Activated T-cell treated with anti-CD3 and anti-CD28 coated beads, Interleukin-2, amount 50 U/mL, for 24 hours (primary cell): ENCODE measurements around the gene THTPA.

Experiments
- DNase-seq: peaks from one replicate; pipeline ENCODE4 v3.0.0-alpha.2; 2020
- H3K27ac Mint-ChIP-seq: 2 replicates; pipeline ENCODE4 v1.8.0; 2020; ENCODE audit warnings: mild to moderate bottlenecking, mixed read lengths
- H3K27me3 Mint-ChIP-seq: 2 replicates; pipeline ENCODE4 v1.8.0; 2020; ENCODE audit warnings: mixed read lengths
- H3K36me3 Mint-ChIP-seq: 2 replicates; pipeline ENCODE4 v1.8.0; 2020; ENCODE audit warnings: low read depth, mixed read lengths
- H3K4me1 Mint-ChIP-seq: 2 replicates; pipeline ENCODE4 v1.8.0; 2020; ENCODE audit warnings: low read depth, mixed read lengths
- H3K4me3 Mint-ChIP-seq: 2 replicates; pipeline ENCODE4 v1.8.0; 2020; ENCODE audit warnings: mild to moderate bottlenecking, moderate library complexity, mixed read lengths
- H3K9me3 Mint-ChIP-seq: 2 replicates; pipeline ENCODE4 v1.8.0; 2020; ENCODE audit warnings: mixed read lengths

The THTPA gene

DNA sequence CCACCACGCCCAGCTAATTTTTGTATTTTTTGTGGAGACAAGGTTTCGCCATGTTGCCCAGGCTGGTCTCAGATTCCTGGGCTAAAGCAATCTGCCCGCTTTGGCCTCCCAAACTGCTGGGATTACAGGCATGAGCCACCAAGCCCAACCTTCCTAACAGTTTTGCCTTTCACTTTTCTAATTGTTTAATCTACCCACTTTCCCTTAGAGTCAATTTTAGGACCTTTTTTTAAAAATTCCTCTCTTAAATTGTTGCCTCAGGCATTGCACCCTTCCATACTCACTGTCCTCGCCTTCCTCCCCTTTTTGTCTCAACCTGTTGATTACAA lies 16.0 kb upstream of the THTPA start:
- H3K4me3 Mint-ChIP-seq = no peak overlapping the region

GRCh38 chr14:23542261-23542660 lies 13.8 kb upstream of the THTPA start:
- no peaks in the 10 kb centered on the region for H3K9me3 Mint-ChIP-seq

More for the DNA sequence above, 16.0 kb upstream of the THTPA start:
- Mint-ChIP-seq H3K36me3 (no peaks in the 10 kb centered on the region), H3K9me3 (no peaks in the 10 kb centered on the region), H3K4me1 (peaks cover 5% of the 10 kb centered on the region), H3K27ac (no peak overlapping the region), H3K27me3 (peaks cover 2% of the 10 kb centered on the region)
- DNase-seq = no peak

DNA sequence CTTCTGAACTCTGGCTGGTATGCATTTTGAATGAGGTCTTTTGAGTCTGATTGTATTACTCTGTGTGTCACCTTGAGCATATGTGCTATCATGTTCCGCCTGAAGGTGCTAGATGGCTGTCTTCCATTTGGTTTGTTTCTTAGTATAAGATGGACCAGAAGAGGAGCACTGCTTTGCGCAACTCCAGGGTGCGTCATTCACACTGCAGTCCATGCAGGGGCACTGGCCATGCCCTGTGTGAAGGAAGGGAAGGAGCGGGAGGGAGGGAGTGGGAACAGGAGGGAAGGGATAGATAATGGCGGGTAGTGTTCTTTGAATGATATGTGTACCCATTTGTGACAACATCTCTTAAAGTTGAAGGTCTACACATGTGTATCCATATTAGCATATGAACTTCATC lies 12.7 kb upstream of the THTPA start:
- no peaks in the 10 kb centered on the region for H3K36me3 Mint-ChIP-seq
- DNase-seq = no peak
- no peaks in the 10 kb centered on the region for H3K9me3 Mint-ChIP-seq
- H3K27ac Mint-ChIP-seq = no peak overlapping the region
- H3K4me3 Mint-ChIP-seq = no peak overlapping the region
- H3K4me1 Mint-ChIP-seq = peaks cover 5% of the 10 kb centered on the region
- H3K27me3 Mint-ChIP-seq = peaks cover 2% of the 10 kb centered on the region

More at GRCh38 chr14:23542261-23542660, 13.8 kb upstream of the THTPA start:
- no peak overlapping the region for H3K4me3 Mint-ChIP-seq
- DNase-seq = no peak
- peaks cover 5% of the 10 kb centered on the region for H3K4me1 Mint-ChIP-seq
- peaks cover 2% of the 10 kb centered on the region for H3K27me3 Mint-ChIP-seq
- no peaks in the 10 kb centered on the region for H3K36me3 Mint-ChIP-seq
- H3K27ac Mint-ChIP-seq = no peak overlapping the region

- H3K36me3 Mint-ChIP-seq = no peaks in the 10 kb centered on the region
- H3K9me3 Mint-ChIP-seq = no peaks in the 10 kb centered on the region
- no peak overlapping the region for H3K27ac Mint-ChIP-seq
- no peak for DNase-seq
- no peaks in the 10 kb centered on the region for H3K4me1 Mint-ChIP-seq
- peaks cover under 1% of the 10 kb centered on the region for H3K27me3 Mint-ChIP-seq
- H3K4me3 Mint-ChIP-seq = no peak overlapping the region
These were observed 11.3 kb upstream of the THTPA start for GRCh38 chr14:23544511-23545447.

DNA sequence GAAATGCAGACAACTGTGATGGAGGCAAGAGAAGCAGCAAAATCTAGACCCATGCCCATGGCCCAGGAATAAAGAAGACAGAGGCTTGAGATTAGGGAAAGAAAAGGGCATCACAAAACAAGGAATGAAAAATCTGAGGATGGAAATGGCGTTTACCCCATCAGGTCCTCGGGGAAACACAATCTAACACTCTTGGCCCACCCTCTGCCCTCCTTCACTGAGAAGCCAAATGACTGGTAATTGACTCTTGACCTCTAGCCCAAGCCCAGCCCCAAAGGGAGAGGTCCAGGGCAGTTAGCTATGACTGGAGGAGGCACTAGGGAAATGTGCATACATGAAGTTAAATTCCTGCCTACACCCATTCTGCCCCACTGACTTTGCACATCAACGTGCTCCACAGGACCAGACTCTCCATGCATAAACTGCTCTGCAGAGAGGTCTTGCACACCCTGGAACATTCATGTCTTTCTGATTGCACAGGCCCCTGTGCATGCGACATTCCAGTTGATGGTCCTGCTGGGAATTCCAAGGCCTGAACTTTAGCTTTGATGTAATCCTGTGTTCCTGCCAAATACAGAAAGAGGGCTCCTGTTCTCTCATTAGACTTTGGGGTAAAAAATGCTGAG lies 10.2 kb upstream of the THTPA start:
- DNase-seq = no peak
- Mint-ChIP-seq H3K4me3 (no peak overlapping the region), H3K36me3 (no peaks in the 10 kb centered on the region), H3K27ac (no peak overlapping the region), H3K4me1 (no peaks in the 10 kb centered on the region), H3K27me3 (no peaks in the 10 kb centered on the region), H3K9me3 (no peaks in the 10 kb centered on the region)

DNA sequence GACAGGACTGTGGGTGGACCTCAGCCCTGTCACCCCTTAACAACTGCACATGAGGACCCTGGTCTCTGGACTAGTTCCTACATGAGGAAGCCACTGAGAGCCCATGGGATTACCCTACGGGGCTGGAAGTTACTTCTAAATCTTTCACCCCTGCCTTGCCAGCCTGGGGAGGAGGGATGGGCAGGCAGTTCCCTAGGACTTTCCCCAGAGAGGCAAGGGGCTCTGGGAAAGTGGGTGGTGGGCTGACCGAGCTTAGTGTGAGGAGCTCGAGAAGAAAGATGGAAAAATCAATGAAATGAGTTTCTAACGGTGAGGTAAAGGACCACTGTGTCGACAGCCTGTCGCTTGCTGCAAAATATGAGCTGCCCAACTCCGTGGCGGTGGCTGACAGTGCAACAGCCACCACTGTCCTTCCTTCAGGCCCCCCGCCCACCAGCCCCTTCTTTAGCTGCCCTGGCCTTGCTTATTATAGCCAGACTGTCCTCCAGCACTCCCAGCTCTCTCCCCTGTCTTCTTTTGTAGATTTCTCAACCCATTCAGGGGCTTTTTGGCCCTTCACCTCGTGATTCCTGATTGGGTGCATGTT lies 9.5 kb upstream of the THTPA start:
- no peaks in the 10 kb centered on the region for H3K4me1 Mint-ChIP-seq
- no peaks in the 10 kb centered on the region for H3K9me3 Mint-ChIP-seq
- no peak overlapping the region for H3K27ac Mint-ChIP-seq
- no peak for DNase-seq
- no peak overlapping the region for H3K4me3 Mint-ChIP-seq
- no peaks in the 10 kb centered on the region for H3K36me3 Mint-ChIP-seq
- no peaks in the 10 kb centered on the region for H3K27me3 Mint-ChIP-seq

- no peaks in the 10 kb centered on the region for H3K36me3 Mint-ChIP-seq
- no peak overlapping the region for H3K27ac Mint-ChIP-seq
These were observed 8.1 kb upstream of the THTPA start for GRCh38 chr14:23547924-23548323.

DNA sequence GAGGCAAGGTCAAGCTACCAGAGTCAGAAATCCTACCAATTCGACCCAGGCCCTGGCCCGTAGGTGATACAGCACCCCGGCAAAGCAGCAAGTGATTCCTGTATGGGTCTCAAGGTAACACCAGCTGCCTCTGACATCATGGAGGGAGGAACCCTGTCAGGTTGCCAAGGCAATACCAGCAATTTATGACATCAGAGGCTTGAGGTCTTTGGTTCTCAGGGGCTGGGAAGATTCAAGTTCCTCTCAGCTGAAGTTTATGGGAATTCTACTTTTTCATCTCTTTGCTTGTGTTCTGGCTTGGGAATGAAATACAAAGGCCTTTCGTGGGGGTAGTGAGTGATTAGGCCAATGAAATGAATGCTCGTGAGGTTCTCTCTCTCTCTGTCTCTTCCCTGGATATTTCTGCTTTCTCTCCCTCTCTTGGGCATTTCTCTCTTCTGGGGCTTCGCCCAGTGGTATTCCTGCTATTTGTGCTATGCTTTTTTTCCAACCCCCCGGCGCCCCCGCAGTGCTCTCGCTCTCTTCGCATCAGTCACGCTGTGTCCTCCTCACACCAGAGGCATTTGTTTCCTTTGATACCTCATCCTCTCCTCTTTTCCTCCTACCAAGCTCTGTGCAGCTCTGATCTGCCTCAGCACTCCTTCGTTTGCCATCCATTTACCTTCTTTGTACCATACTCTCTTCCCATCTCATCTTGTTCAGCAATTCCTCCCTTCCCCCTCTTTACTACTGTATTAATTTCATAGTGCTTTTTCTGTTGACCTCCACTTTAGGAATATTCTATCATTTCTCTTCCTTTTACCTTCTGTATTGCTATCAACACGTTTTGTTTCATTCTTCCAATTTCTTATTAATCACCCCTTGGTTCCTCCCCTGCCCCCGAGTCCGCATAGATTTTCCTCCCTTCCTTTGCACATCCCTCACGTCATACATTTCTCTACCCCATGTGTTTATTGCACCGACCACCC lies 7.4 kb upstream of the THTPA start:
- Mint-ChIP-seq H3K36me3 (no peaks in the 10 kb centered on the region), H3K9me3 (no peaks in the 10 kb centered on the region), H3K4me3 (no peak overlapping the region), H3K27me3 (no peaks in the 10 kb centered on the region), H3K4me1 (peaks cover 5% of the 10 kb centered on the region), H3K27ac (no peak overlapping the region)
- DNase-seq = no peak

More at GRCh38 chr14:23547924-23548323, 8.1 kb upstream of the THTPA start:
- Mint-ChIP-seq H3K4me1 (peaks cover 4% of the 10 kb centered on the region), H3K9me3 (no peaks in the 10 kb centered on the region), H3K27me3 (no peaks in the 10 kb centered on the region), H3K4me3 (no peak overlapping the region)
- DNase-seq = no peak

DNA sequence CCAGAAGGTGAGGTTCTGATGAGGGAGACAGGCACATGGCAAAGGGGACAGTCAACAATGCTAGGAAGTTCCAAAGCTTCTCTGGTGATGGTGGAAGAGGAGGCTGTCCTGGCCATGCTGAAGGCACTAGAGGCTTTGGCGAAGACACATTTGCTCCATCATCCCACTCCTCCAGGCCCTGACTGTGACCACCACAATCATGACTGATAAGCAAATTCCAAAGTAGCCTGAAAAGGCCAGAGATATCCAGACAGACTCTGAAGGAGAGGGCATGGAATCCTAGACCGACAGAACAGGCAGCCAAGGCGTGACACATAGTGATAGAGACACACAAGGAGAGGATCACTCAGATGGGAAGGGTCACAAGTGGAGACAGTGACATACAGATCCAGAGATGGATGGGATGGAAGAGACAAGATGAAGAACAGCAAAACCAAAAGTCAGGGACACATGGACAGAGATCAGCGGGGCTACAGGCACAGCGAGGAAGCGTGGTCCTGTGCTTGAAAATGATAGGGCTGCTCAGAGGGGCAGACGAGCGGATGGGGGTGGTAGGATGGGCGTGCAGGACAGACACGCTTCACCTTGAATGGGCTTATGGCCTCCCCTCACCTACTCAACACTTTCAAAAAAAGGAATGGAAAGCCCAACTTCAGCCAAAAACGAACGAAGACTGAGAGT lies 5.8 kb upstream of the THTPA start:
- H3K27ac Mint-ChIP-seq = no peak overlapping the region
- no peaks in the 10 kb centered on the region for H3K9me3 Mint-ChIP-seq
- peaks cover 10% of the 10 kb centered on the region for H3K4me1 Mint-ChIP-seq
- DNase-seq = no peak
- no peak overlapping the region for H3K4me3 Mint-ChIP-seq
- H3K36me3 Mint-ChIP-seq = no peaks in the 10 kb centered on the region
- H3K27me3 Mint-ChIP-seq = no peaks in the 10 kb centered on the region

DNA sequence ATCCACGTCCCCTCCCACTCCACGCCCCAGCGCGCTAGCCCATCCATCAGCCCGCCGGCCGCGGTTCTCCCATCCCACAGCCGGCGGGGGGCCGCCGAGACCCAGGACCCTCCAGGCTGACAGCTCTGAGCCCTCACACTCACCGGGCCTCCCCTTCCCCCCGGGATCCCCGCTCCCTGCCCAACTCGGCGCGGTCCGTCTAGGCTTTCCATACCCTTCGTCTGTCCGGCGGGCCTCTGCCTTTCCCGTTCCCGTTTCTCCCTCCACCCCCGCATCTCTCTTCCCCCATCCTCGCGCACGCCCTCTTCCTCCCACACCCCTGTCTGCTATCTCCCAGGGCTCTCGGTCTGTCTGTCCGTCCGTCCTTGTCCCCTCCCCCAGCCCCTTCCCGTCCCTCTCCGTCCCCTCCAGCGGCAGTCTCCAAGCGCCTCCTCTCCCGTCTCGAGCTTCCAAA lies 5.2 kb upstream of the THTPA start:
- H3K4me3 Mint-ChIP-seq = no peak overlapping the region
- DNase-seq = no peak

GRCh38 chr14:23551266-23552028 lies 4.6 kb upstream of the THTPA start, which contains the start of gene ZFHX2:
Gene ZFHX2, minus strand, starts transcription at chr14:23551765. Its CDS starts 16,440 bp downstream, at chr14:23535325.
- H3K27ac Mint-ChIP-seq = peak within 1 kb of the TSS; percentile 73
- H3K36me3 Mint-ChIP-seq = peaks cover 6% of the 10 kb centered on the region
- peaks cover 14% of the 10 kb centered on the region for H3K4me1 Mint-ChIP-seq
- H3K9me3 Mint-ChIP-seq = no peaks in the 10 kb centered on the region
- no peak within 1 kb of the TSS for H3K4me3 Mint-ChIP-seq
- DNase-seq = peak; percentile 89
- no peaks in the 10 kb centered on the region for H3K27me3 Mint-ChIP-seq

More for the DNA sequence above, 5.2 kb upstream of the THTPA start:
- H3K27ac Mint-ChIP-seq = no peak overlapping the region
- H3K27me3 Mint-ChIP-seq = no peaks in the 10 kb centered on the region
- no peaks in the 10 kb centered on the region for H3K9me3 Mint-ChIP-seq
- H3K36me3 Mint-ChIP-seq = peaks cover under 1% of the 10 kb centered on the region
- H3K4me1 Mint-ChIP-seq = peaks cover 13% of the 10 kb centered on the region

GRCh38 chr14:23555533-23555881 lies 564 bp upstream of the THTPA start:
- Mint-ChIP-seq H3K4me1 (peaks cover 44% of the 10 kb centered on the region), H3K27me3 (no peaks in the 10 kb centered on the region), H3K36me3 (peaks cover 45% of the 10 kb centered on the region), H3K9me3 (no peaks in the 10 kb centered on the region), H3K27ac (peak overlapping the region; percentile 98), H3K4me3 (peak overlapping the region; percentile 96)
- DNase-seq = no peak
